Femur (tissue), 1 donor: ENCODE results near the gene INPP5E.
A peak's percentile ranks its signal among the peaks of the same experiment; 100 is the strongest.

Experiments
- DNase-seq: peaks from one replicate; pipeline ENCODE4 v3.0.0-alpha.2; 2017

The INPP5E gene

GRCh38 chr9:136439481-136440408 lies at the start of gene INPP5E:
Gene INPP5E (minus strand): TSS chr9:136439845. CDS start chr9:136439419, 426 bp downstream.
- peak; percentile 84 for DNase-seq

GRCh38 chr9:136488247-136489214 lies 48.9 kb upstream of the INPP5E start:
- peak; percentile 77 for DNase-seq

GRCh38 chr9:136487672-136488071 lies 48.0 kb upstream of the INPP5E start:
- no peak for DNase-seq

DNA sequence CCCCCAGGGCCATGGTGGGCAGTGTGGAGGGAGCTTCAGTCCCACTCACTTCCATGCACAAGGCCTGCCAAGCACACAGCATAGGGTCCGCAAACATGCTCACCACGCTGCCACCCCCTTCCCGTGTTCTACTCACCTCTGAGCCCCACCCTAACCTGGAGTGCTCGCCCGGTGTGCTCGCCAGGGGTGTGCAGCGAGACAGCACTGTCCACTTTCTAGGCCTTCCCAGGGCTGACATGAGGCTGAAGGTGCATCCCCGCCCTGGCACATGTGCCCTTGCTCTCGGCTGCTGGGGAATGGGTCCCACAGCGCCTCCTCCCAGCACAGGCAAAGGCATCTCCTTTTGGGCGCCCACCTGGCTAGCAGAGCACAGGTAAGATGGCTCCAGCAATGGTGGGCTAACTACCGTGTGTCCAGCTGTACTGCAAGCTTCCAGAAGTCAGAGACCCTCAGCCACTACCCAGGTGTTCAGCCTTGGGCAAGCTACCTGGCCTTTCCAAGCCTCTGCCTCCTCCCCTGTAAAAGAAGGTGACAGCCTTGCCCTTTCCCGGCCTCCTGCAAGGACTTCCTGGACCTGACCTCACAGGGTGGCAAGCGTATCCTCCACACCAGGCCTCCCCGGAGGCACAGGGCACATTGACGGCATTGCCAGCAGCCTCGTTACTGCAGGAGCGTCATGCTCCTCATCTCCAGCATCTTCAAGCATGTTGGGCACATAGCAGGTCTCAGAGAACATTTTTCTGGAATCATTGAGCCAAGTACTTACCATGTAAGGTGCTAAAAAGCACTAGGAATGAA lies 47.4 kb upstream of the INPP5E start:
- DNase-seq, result no peak

GRCh38 chr9:136486131-136486530 lies 46.5 kb upstream of the INPP5E start:
- DNase-seq, result no peak

DNA sequence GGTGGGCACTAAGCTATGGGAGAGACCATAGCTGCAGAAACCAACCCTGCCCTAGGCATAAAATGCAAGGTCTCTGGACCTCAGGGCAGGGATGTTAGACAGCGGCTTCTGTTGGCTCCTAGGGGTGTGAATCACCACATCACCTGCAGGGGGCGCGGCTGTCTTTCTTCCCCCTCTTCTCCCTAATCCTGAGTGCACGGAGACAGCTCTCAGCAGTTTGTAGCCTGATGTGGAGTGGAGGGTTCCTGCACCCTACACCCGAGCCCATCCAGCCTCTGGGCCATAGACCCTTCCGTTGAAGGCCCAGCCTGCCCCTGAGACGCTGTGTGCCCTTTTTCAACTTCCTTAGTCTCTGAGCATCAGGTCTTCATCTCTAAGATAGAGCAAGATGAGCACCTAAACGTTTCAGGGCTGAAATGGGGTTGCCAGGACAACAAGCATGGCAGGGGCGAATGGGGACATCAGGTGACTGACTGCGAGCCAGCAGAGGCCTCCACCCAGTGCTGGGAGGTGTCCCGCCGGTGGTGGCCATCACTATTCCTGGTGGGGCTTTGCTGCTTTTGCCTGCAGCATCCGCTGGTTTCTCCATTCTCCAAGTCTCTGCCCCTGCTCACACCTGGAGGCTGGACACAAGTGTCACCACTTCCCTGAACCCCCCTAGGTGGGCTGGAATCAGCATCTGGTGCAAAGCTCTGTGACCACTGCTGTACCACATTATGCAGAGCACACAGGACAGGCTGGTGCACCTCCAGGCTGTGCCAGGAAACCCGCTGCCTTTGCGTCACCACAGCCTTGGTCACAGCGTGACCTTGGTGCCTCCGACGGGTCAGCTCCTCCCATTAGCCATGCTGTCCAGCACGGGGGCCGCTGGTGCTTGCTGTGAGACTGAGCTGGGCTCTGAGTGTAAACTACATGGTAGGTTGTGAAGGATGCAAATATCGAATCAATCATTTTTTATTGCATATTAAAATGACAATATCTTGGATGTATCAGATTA lies 45.7 kb upstream of the INPP5E start:
- peak; percentile 89 for DNase-seq

DNA sequence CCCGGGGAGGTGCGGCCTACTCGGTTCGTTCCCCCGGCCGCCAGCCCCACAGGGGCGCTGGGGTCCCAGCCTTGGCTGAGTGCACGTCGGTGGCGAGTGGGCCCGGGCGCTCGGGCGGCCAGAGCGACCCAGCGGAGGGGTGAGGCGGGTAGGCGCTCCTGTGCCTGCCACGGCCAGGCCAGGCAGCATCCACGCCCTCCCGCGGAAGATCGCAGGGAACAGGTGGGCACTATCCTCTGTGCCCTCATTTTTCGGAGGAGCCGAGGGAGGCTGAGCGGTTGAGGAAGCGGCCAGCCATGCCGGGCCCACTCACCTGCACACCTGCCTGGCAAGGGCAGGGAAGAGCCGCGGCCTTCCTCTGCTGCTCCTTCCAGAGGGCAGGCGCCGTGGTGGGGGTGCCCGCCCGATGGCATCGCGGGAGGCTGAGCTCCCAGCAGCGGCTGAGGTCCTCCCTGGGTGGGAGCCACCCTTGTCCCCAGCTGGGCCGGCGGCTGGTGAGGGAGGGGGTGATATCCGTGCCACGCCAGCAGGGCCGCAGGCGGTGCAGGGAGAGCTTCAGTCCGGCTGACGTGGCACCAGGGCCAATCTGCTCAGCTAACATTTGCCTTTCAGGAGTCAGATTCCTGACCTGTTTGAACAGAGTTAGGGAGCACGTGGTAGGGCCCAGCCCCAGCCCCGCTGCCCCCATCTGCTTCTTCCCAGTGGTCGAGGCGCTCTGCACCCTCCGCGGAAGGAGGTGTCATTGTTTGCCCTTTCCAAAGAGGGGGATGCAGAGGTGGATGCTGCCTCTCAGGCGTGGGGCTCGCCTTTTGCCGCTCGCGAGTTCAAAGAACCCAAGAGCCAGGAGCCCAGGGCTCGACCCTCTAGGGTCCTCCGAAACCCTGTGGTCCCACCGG lies 44.8 kb upstream of the INPP5E start:
- DNase-seq, result no peak

- peak; percentile 97 for DNase-seq
Observed at GRCh38 chr9:136483589-136484152, 44.0 kb upstream of the INPP5E start.

DNA sequence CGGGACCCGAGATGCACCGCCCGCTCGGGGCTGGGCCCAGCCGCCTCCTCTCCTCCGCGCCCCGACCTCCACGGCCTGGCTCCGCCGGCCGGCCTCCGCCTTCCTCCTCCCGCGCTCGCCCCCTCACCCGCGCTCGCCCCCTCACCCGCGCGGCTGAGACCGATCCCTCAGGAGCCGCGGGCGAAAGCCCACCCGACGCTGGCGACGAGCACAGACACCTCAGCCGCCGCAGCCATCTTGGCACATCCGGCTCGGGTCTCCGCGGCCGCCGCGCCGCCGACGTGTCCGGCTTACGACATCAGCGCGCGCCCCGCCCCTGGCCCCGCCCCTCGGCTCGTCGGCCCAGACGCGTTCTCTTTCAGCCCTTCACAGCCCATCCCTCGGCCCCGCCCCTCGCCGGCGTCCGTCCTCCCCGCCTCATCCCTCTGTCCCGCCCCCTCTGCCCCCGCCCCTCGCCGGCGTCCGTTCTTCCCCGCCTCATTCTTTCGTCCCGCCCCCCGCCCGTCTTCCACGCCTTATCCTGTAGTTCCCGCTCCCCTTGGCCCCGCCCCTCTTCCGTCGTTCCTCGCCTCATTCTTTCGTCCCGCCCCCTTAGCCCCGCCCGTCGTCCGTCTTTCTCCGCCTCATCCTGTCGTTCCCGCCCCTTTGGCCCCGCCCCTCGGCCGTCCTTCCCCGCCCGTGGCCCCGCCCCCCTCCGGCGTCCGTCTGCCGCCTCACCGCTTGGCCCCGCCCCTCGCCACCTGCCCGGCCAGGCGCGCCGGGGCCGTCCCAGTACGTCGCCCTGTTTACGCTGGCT lies 43.3 kb upstream of the INPP5E start, which contains the start of gene SEC16A:
Gene SEC16A (minus strand): TSS at position 248 of the 796 bp plus-strand sequence. CDS start 5,425 bp downstream, outside the sequence.
- peak; percentile 100 for DNase-seq

DNA sequence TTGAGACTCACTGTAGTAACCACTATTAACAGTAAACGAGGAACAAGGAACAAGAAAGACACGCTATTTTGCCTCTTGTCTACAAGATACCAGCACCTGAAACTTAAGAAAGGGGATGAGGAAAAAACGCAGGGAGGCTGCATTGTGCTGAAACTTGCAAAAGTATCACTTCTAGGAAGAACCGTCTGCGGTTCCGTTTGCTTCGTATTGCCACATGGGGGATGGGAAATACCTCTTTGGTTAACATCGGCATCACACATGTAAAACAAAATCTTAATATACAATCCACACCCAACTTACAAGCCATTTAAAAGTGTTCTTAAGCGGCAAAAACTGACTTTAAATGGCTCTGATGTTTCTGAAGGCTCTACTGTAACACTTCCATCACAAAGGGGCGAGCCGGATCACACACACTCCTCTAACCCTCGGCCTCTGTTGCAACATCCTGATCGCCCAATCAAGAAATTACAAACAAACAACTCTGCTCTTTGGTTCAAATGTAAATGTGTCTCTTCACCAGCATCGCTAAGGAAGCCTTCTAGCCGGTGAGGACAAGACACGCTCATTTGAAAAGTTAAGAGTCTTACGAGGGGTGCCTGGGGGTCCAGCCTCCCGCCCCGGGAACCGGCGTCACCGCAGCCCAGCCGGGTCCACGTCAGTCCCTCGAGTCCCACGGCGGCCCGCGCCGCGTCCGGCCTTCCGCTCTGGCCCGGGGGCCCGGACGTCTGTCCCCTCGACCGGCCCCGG lies 42.6 kb upstream of the INPP5E start:
- DNase-seq, result no peak

GRCh38 chr9:136481558-136481957 lies 41.9 kb upstream of the INPP5E start:
- DNase-seq, result no peak

GRCh38 chr9:136476369-136477150 lies 36.9 kb upstream of the INPP5E start:
- DNase-seq, result no peak

GRCh38 chr9:136474974-136475865 lies 35.6 kb upstream of the INPP5E start:
- DNase-seq, result no peak

GRCh38 chr9:136474021-136474640 lies 34.5 kb upstream of the INPP5E start:
- no peak for DNase-seq

GRCh38 chr9:136473354-136473721 lies 33.7 kb upstream of the INPP5E start:
- DNase-seq, result no peak
